IMR-90 (cell line): ENCODE results near the gene SARDH. TPM values are rescaled to one million over a fixed set of nuclear protein-coding genes. Genes with fewer than 3 reads are reported as not detected.

Experiments used
- ATAC-seq: fragments of 200-7000 bp; cut with Tn5 transposase; 2 replicates; pipeline ENCODE4 v1.9.1; 2020; ENCODE audit warnings: low read depth, mild to moderate bottlenecking, moderate library complexity
- BruUV-seq: library from RNA; stranded (reverse); fragments of 400-500 nt; replicated peaks from 2 replicates; lab custom pipeline; 2021; lab: Mats Ljungman, UMichigan
- CTCF ChIA-PET: fragments of 300-600 bp; formaldehyde crosslinking; extraction: SDS; loops from one replicate; lab custom pipeline; 2021; ENCODE audit warnings: antibody characterized with exemption; lab: Yijun Ruan, JAX
- POLR2A ChIA-PET: fragments of 300-600 bp; sonication (Branson Sonifier 250); formaldehyde crosslinking; loops from one replicate; lab custom pipeline; 2022; ENCODE audit warnings: antibody characterized with exemption; ENCODE audit not compliant: unreplicated experiment; lab: Charles Lee
- DNase-seq: peaks from one replicate; pipeline ENCODE4 v3.0.0; 2013
- H2AFZ ChIP-seq: replicated peaks from 2 replicates; pipeline ENCODE3; 2013; ENCODE audit warnings: low read length, mild to moderate bottlenecking; ENCODE audit not compliant: poor library complexity
- H2AK5ac ChIP-seq: 2 replicates; pipeline ENCODE4 v1.6.1; 2013; ENCODE audit warnings: low read depth, low read length, inconsistent platforms
- H2AK9ac ChIP-seq: replicated peaks from 2 replicates; pipeline ENCODE3; 2013; ENCODE audit warnings: mild to moderate bottlenecking, low read depth, low read length, moderate library complexity; ENCODE audit not compliant: poor library complexity
- H2BK120ac ChIP-seq: 2 replicates; pipeline ENCODE4 v1.6.1; 2013; ENCODE audit warnings: low read depth, low read length, inconsistent platforms
- H2BK15ac ChIP-seq: 3 replicates; pipeline ENCODE4 v1.6.1; 2013; ENCODE audit warnings: low read depth, low read length, inconsistent platforms
- H2BK20ac ChIP-seq: 2 replicates; pipeline ENCODE4 v1.6.1; 2013; ENCODE audit warnings: low read depth, mild to moderate bottlenecking, inconsistent platforms, low read length, moderate library complexity
- H2BK5ac ChIP-seq: 2 replicates; pipeline ENCODE4 v1.6.1; 2013; ENCODE audit warnings: mild to moderate bottlenecking, low read depth, low read length, inconsistent platforms; ENCODE audit not compliant: poor library complexity, severe bottlenecking
- H3K14ac ChIP-seq: replicated peaks from 2 replicates; pipeline ENCODE4 v1.6.1; 2013; ENCODE audit warnings: low read depth, low read length, inconsistent platforms
- H3K18ac ChIP-seq: 2 replicates; pipeline ENCODE4 v1.6.1; 2013; ENCODE audit warnings: low read depth, low read length, control low read depth
- H3K23ac ChIP-seq: 2 replicates; pipeline ENCODE4 v1.6.1; 2013; ENCODE audit warnings: low read depth, low read length, inconsistent platforms
- H3K27ac ChIP-seq: 2 replicates; pipeline ENCODE4 v1.5.1; 2013; ENCODE audit warnings: mild to moderate bottlenecking, control low read depth, low read length; ENCODE audit not compliant: insufficient read depth
- H3K27me3 ChIP-seq: 2 replicates; pipeline ENCODE4 v1.6.1; 2013; ENCODE audit warnings: low read length; ENCODE audit not compliant: control insufficient read depth, insufficient read depth
- H3K36me3 ChIP-seq: 2 replicates; pipeline ENCODE4 v1.6.1; 2013; ENCODE audit warnings: low read length, mixed read lengths; ENCODE audit not compliant: control insufficient read depth, insufficient read depth
- H3K4ac ChIP-seq: 2 replicates; pipeline ENCODE4 v1.6.1; 2013; ENCODE audit warnings: low read depth, low read length, inconsistent platforms
- H3K4me1 ChIP-seq: 2 replicates; pipeline ENCODE4 v1.6.1; 2013; ENCODE audit warnings: low read length, mixed read lengths; ENCODE audit not compliant: control insufficient read depth, insufficient read depth
- H3K4me2 ChIP-seq: 2 replicates; pipeline ENCODE4 v1.6.1; 2013; ENCODE audit warnings: low read depth, mild to moderate bottlenecking, control low read depth, low read length, moderate library complexity
- H3K4me3 ChIP-seq: 2 replicates; pipeline ENCODE4 v1.5.1; 2013; ENCODE audit warnings: low read depth, mild to moderate bottlenecking, control low read depth, low read length, moderate library complexity; ENCODE audit not compliant: insufficient read depth
- H3K56ac ChIP-seq: 2 replicates; pipeline ENCODE4 v1.6.1; 2013; ENCODE audit warnings: low read length, inconsistent platforms; ENCODE audit not compliant: insufficient read depth; ENCODE audit errors: extremely low read depth
- H3K79me1 ChIP-seq, 2 experiments: 2 replicates each; pipeline ENCODE4 v1.6.1; 2013; ENCODE audit warnings: low read length in 2 of 2, inconsistent platforms in 1 of 2, low read depth in 1 of 2
- H3K9ac ChIP-seq: 2 replicates; pipeline ENCODE4 v1.6.1; 2013; ENCODE audit warnings: low read depth, low read length, control low read depth
- H3K9me1 ChIP-seq: 2 replicates; pipeline ENCODE4 v1.6.1; 2013; ENCODE audit warnings: low read length, inconsistent platforms; ENCODE audit not compliant: insufficient read depth
- H3K9me3 ChIP-seq: 2 replicates; pipeline ENCODE4 v1.6.1; 2013; ENCODE audit warnings: low read length; ENCODE audit not compliant: control insufficient read depth, insufficient read depth
- H4K20me1 ChIP-seq: 2 replicates; pipeline ENCODE4 v1.6.1; 2013; ENCODE audit warnings: low read length, inconsistent platforms; ENCODE audit not compliant: insufficient read depth
- H4K5ac ChIP-seq: 2 replicates; pipeline ENCODE4 v1.6.1; 2013; ENCODE audit warnings: mild to moderate bottlenecking, low read depth, low read length, control low read depth
- H4K8ac ChIP-seq, 2 experiments: 2 replicates each; pipeline ENCODE4 v1.6.1; 2013; ENCODE audit warnings: low read depth in 2 of 2, low read length in 2 of 2, control low read depth in 1 of 2, inconsistent platforms in 1 of 2
- H4K91ac ChIP-seq: 2 replicates; pipeline ENCODE4 v1.6.1; 2013; ENCODE audit warnings: low read depth, low read length, inconsistent platforms; ENCODE audit not compliant: insufficient read depth
- MAZ ChIP-seq: IDR thresholded peaks from 2 replicates; pipeline ENCODE4 v1.6.1; 2012; ENCODE audit warnings: low read depth, mild to moderate bottlenecking, low read length, improper control_type of control experiment, moderate library complexity, borderline replicate concordance
- MXI1 ChIP-seq: IDR thresholded peaks from 2 replicates; pipeline ENCODE4 v1.6.1; 2012; ENCODE audit warnings: low read depth, mild to moderate bottlenecking, low read length, moderate library complexity, borderline replicate concordance
- RAD21 ChIP-seq: IDR thresholded peaks from 2 replicates; pipeline ENCODE4 v1.6.1; 2012; ENCODE audit warnings: low read length, improper control_type of control experiment
- RFX5 ChIP-seq: IDR thresholded peaks from 2 replicates; pipeline ENCODE4 v1.8.0; 2012; ENCODE audit warnings: low read depth, mild to moderate bottlenecking, low read length, moderate library complexity
- SMC3 ChIP-seq: fragments of 150-350 bp; IDR thresholded peaks from 2 replicates; pipeline ENCODE4 v1.6.1; 2016; ENCODE audit warnings: low read depth, mild to moderate bottlenecking, antibody characterized with exemption, low read length, moderate library complexity
- WGBS, 2 experiments: methylation state at CpG; one replicate each; pipeline versions ENCODE4 v1.1.5 to v1.1.7; 2013; ENCODE audit warnings: missing lambda C conversion rate in 2 of 2; ENCODE audit not compliant: insufficient read length in 1 of 2; ENCODE audit errors: extremely low coverage in 2 of 2; 5-methylcytosine and 5-hydroxymethylcytosine counted together
- dilution Hi-C: fragments of 300-500 bp; cut with HindIII; formaldehyde crosslinking; loops from one replicate; pipeline ENCODE4 v1.14.3; 2018; ENCODE audit warnings: low sequenced_read_pairs; ENCODE audit not compliant: unreplicated experiment
- in situ Hi-C: fragments of 300-500 bp; cut with MboI; formaldehyde crosslinking; loops from 3 replicates; pipeline ENCODE4 v1.14.3; 2019; ENCODE audit warnings: low sequenced_read_pairs, inconsistent platforms, mixed read lengths
- intact Hi-C: fragments of 100-400 bp; cut with micrococcal nuclease; formaldehyde crosslinking; loops from 2 replicates; pipeline ENCODE4 v1.10.0; 2022
- polyA plus RNA-seq, 3 experiments: library from polyadenylated mRNA; depleted of rRNA; stranded (reverse); fragments of >200 nt; gene quantifications; 2 replicates each; pipeline ENCODE4 v1.2.3, GENCODE V29; 2012; ENCODE audit warnings: low replicate concordance in 1 of 3
- total RNA-seq: library from RNA; depleted of rRNA; stranded (reverse); fragments of >200 nt; gene quantifications from 2 replicates; pipeline ENCODE4 v1.2.3, GENCODE V29; 2012

SARDH gene
- total and polyA plus RNA-seq, 2 of the 4 experiments (the other 2 are of a cell fraction): 5.0 to 7.5 TPM

GRCh38 chr9:133733796-133734533 is 4.2 kb downstream of the SARDH start:
- TF ChIP-seq MAZ (no peak), SMC3 (no peak), MXI1 (no peak), RAD21 (no peak), RFX5 (no peak)
- Histone ChIP-seq H3K56ac (no peak overlapping the region), H2BK120ac (no peak overlapping the region), H4K8ac (no peak overlapping the region), H3K18ac (no peak overlapping the region), H3K23ac (no peak overlapping the region), H3K9me1 (no peaks in the 10 kb centered on the region), H2BK20ac (no peak overlapping the region), H3K9ac (no peak overlapping the region), H2AK9ac (peak overlapping the region; percentile 65), H3K4me3 (no peak overlapping the region), H4K20me1 (no peaks in the 10 kb centered on the region), H3K79me1 (no peaks in the 10 kb centered on the region), H3K27me3 (no peaks in the 10 kb centered on the region), H2AK5ac (no peak overlapping the region), H3K9me3 (no peaks in the 10 kb centered on the region), H3K14ac (no peak overlapping the region), H3K27ac (no peak overlapping the region), H2AFZ (no peak overlapping the region), H2BK15ac (no peak overlapping the region), H3K4ac (no peak overlapping the region), H3K4me2 (no peak overlapping the region), H4K91ac (no peak overlapping the region), H2BK5ac (no peak overlapping the region), H3K4me1 (peaks cover 5% of the 10 kb centered on the region; the same call in 1 of the 2 replicates), H4K5ac (no peak overlapping the region), H3K36me3 (no peaks in the 10 kb centered on the region)
- DNase-seq: no peak
- in situ Hi-C loops: loop anchor here (10.0 kb wide), 1 partner anchor 199 kb away; the partner anchor contains the start of gene ADAMTSL2
- 79% methylated on average over 13 of the region's 21 CpGs; no CpG with 5 or more reads in 1 of the 2 experiments for WGBS, 2 experiments
- dilution Hi-C loops: no loop called here
- intact Hi-C loops: no loop called here
- no peak for ATAC-seq
- ChIA-PET POLR2A (no interaction called here), CTCF (no interaction called here)
- BruUV-seq: no TSS peak
